Stomach (tissue), 4 donors: ENCODE data around the gene RREB1.

Experiments used
- EP300 ChIP-seq: sonication (generic); formaldehyde crosslinking; IDR thresholded peaks from one replicate; pipeline ENCODE4 v1.6.1; 2017; ENCODE audit warnings: antibody characterized with exemption
- POLR2A ChIP-seq, 4 donors: fragments of 450-650 bp; IDR thresholded peaks; one replicate each; pipeline ENCODE4 v1.6.1; 2016; ENCODE audit warnings: antibody characterized with exemption in 4 of 4, control low read depth in 2 of 4, mild to moderate bottlenecking in 1 of 4, moderate library complexity in 1 of 4

- TF ChIP-seq POLR2A (IDR thresholded peaks at IDR 0.05) = no peak
- TF ChIP-seq EP300 = no peak
Measured at GRCh38 chr6:7196019-7196402, 88.2 kb downstream of the RREB1 start.
